ENCODE measurements around the gene TMEM255B.

The TMEM255B gene

GRCh38 chr13:113770937-113771336 is 11.9 kb downstream of the TMEM255B start:
- no peak for TF ChIP-seq CTCF (conservative IDR thresholded peaks at IDR 0.05; ENCODE audit: low read length)
- DNase-seq (ENCODE audit: low read depth) = no peak
- H3K4me3 ChIP-seq (ENCODE audit: low read length) = no peak overlapping the region

GRCh38 chr13:113771709-113772331 is 12.8 kb downstream of the TMEM255B start:
- H3K4me3 ChIP-seq (ENCODE audit: low read length) = no peak overlapping the region
- TF ChIP-seq CTCF (conservative IDR thresholded peaks at IDR 0.05; ENCODE audit: low read length) = no peak
- DNase-seq (ENCODE audit: low read depth) = no peak

GRCh38 chr13:113774177-113775107 is 15.4 kb downstream of the TMEM255B start:
- DNase-seq (ENCODE audit: low read depth) = peak; percentile 39
- TF ChIP-seq CTCF (conservative IDR thresholded peaks at IDR 0.05; ENCODE audit: low read length) = no peak
- H3K4me3 ChIP-seq (ENCODE audit: low read length) = no peak overlapping the region

- H3K4me3 ChIP-seq (ENCODE audit: low read length) = no peak overlapping the region
- TF ChIP-seq CTCF (conservative IDR thresholded peaks at IDR 0.05; ENCODE audit: low read length) = no peak
- DNase-seq (ENCODE audit: low read depth) = no peak
These were observed 16.6 kb downstream of the TMEM255B start for GRCh38 chr13:113775451-113776145.

GRCh38 chr13:113776231-113777125 is 17.5 kb downstream of the TMEM255B start:
- no peak overlapping the region for H3K4me3 ChIP-seq (ENCODE audit: low read length)
- TF ChIP-seq CTCF (conservative IDR thresholded peaks at IDR 0.05; ENCODE audit: low read length) = no peak
- no peak for DNase-seq (ENCODE audit: low read depth)
